ENCODE measurements around the gene PDXDC1.
"Not testable (repeated sequence)": the region's sequence is repeated elsewhere in the genome, so short reads cannot be mapped to it uniquely, and the experiment has no call there.

PDXDC1 gene

GRCh38 chr16:15034266-15035162, 59.7 kb downstream of the PDXDC1 start:
- no peak for DNase-seq (ENCODE audit: extremely low read depth in 1 of 2, low read depth in 1 of 2)

- no peak for DNase-seq (ENCODE audit: extremely low read depth in 1 of 2, low read depth in 1 of 2)
These were observed 60.4 kb downstream of the PDXDC1 start for GRCh38 chr16:15035163-15035729.

DNA sequence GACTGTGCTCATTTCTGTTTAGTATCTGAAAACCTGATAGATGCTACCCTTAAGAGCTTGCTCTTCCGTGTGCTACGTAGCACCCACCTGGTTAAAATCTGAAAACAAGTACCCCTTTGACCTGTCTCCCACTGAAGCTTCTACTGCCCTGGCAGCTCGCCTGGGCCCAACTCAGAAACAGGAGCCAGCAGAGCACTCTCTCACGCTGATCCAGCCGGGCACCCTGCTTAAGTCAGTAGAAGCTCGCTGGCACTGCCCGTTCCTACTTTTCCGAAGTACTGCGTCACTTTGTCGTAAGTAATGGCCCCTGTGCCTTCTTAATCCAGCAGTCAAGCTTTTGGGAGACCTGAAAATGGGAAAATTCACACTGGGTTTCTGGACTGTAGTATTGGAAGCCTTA, 62.2 kb downstream of the PDXDC1 start:
- DNase-seq (ENCODE audit: extremely low read depth in 1 of 2, low read depth in 1 of 2): no peak

DNA sequence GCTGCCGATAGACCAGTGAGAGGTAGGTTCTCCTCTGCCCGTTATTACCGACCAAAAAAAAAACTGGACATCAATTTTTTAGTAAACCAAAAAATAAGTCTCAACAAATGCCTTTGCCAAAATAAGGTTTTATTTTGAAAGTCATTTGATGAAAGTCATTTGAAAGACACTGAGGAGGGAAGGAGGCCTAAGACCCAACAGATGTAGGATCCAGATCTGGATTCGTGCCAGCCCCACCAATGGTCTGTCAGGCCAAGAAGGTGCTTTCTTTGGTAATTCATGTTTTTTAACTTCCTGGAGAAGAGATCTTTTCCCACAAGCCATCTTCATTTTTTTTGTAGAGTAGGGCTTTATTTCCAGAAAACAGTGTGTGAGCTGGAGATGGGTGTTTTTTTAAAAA, 62.9 kb downstream of the PDXDC1 start:
- no peak for DNase-seq (ENCODE audit: extremely low read depth in 1 of 2, low read depth in 1 of 2)

DNA sequence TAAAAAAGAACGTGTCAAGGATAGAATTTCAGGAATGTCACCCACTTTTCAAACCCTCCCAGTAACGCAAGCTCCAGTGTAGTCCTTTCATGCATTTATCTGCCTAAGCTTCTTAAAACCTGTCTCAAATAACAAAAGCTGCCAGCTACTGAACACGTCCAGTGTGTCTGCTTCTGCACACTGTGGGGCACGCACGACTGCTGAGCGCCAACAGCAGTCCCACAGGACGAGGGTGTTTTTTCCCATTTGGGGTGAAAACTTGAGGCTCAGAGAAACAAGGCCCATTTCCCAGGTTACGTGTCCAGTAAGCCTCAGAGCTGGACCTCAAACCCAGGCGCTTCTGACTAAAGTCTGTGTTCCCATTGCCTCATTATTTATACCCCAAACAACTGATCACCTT, 63.9 kb downstream of the PDXDC1 start:
- DNase-seq (ENCODE audit: extremely low read depth in 1 of 2, low read depth in 1 of 2): no peak

GRCh38 chr16:15041271-15042004, 66.6 kb downstream of the PDXDC1 start:
- no peak for DNase-seq (ENCODE audit: extremely low read depth in 1 of 2, low read depth in 1 of 2)

- DNase-seq (ENCODE audit: extremely low read depth in 1 of 2, low read depth in 1 of 2): no peak
These were observed 68.5 kb downstream of the PDXDC1 start for GRCh38 chr16:15043344-15043743.

DNA sequence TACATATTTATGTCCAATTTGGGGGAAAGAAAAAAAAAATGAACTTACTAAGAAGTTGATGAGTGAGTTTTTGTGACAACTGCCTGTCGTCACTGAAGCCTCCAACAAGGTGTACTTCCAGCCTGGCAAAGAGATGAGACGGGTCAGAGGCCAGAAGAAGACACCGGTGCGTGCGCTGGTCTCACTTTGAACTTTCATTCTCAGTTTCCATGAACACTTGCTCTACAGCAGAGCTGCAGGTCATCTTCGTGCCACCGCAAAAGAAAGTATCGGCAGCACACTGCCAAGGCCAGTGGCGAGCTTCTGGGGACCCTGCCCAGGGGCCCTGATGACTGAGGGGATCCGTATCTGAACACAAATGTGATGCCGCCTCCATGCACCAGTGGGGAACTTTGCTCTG, 69.5 kb downstream of the PDXDC1 start:
- no peak for DNase-seq (ENCODE audit: extremely low read depth in 1 of 2, low read depth in 1 of 2)

DNA sequence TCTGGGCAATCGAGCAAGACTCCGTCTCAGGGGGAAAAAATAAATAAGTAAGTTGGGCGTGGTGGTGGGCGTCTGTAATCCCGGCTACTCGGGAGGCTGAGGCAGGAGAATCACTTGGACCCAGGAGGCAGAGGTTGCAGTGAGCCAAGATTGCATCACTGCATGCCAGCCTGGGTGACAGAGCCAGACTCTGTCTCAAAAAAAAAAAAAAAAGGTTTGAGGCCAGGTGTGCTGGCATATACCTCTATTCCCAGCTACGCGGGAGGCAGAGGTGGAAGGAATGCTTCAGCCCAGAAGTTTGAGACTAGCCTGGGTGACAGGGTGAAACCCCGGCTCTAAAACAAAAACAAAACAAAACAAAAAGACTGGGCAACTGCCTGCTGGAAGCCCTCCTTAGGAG, 70.4 kb downstream of the PDXDC1 start:
- DNase-seq (ENCODE audit: extremely low read depth in 1 of 2, low read depth in 1 of 2): not testable (repeated sequence)

DNA sequence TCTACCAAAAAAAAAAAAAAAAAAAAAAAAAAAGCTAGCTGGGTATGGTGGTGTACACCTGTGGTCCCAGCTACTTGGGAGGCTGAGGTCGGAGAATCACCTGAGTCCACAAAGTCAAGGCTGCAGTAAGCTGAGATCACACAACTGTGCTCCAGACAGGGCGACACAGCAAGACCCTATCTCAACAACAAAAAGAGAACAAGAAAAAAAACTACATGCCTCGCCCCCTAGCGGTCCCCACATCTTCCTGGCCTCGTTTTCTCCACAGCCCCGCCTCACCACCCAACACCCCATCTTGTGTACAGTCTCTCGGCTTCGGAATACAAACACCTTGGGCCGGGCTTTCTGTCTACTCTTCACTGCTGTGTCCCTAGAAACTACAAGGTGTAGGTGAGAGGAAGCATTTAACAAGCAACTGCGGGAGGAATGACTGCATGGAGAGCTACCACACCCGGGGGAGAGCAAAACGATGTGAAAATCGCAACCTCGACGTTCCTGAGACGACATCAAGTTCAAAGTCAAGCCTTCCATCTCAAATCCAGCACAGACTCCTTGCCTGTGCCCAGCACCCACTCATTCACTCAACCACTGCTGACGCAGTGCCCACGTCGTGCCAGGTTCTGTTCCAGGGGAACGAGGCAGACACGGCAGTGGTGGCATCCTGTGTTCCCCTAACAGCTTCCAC, 72.0 kb downstream of the PDXDC1 start:
- DNase-seq (ENCODE audit: extremely low read depth in 1 of 2, low read depth in 1 of 2): no peak

GRCh38 chr16:15049581-15050180, 74.9 kb downstream of the PDXDC1 start:
- DNase-seq (ENCODE audit: extremely low read depth in 1 of 2, low read depth in 1 of 2): no peak

DNA sequence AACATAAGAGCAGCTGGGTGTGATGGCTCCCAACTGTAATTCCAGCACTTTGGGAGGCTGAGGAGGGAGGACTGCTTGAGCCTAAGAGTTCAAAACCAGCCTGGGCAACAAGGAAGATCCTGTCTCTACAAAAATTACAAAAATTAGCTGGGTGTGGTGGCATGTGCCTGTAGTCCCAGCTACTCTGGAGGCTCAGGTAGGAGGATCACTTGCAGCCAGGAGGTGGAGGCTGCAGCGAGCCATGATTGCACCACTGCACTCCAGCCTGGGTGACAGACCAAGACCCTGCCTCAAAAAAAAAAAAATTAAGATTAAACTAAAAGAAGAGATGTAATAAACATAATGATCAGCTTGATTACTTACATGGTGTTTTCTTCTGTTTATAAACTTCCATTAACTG, 75.6 kb downstream of the PDXDC1 start:
- not testable (repeated sequence) for DNase-seq (ENCODE audit: extremely low read depth in 1 of 2, low read depth in 1 of 2)

DNA sequence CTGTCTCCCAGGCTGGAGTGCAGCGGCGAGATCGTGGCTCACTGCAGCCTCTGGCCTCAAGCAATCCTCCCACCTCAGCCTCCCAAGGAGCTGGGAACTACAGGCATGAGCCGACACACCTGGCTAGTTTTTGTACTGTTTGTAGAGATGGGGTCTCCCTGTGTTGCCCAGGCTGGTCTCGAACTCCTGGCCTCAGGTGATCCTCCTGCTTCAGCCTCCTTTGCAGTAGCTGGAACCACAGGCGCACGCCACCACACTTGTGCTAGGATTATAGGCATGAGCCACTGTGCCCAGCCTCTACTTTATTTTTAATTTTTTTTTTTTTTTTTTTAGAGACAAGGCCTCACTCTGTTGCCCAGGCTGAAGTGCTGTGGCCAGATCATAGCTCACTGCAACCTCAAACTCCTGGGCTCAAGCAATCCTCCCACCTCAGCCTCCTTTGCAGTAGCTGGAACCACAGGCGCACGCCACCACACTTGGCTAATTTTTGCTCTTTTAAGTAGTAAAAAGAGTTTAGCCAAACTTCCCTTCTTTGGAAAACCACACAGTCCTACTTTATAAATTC, 76.6 kb downstream of the PDXDC1 start:
- DNase-seq (ENCODE audit: extremely low read depth in 1 of 2, low read depth in 1 of 2): no peak

GRCh38 chr16:15052747-15053476, 78.1 kb downstream of the PDXDC1 start:
- DNase-seq (ENCODE audit: extremely low read depth in 1 of 2, low read depth in 1 of 2): no peak

DNA sequence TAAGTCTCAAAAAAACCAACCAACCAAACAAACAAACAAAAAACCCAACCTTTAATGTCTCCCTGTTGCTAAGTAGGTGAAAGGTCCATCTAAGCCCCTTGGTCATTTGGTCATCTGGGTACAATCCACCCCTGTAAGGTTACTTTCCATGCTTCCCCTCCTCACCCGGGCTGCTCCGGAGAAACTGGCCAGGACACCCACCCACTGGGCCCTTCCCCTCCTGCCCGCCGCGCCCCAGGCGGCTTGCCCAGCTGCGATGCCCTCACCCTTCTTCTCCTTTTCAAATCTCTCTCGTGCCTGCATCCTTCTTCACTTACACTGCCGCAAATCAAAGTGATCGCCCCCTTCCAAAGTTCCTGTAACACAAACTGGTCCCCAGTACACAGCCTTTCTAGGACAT, 79.1 kb downstream of the PDXDC1 start:
- no peak for DNase-seq (ENCODE audit: extremely low read depth in 1 of 2, low read depth in 1 of 2)

- DNase-seq (ENCODE audit: extremely low read depth in 1 of 2, low read depth in 1 of 2): no peak
These were observed 79.7 kb downstream of the PDXDC1 start for GRCh38 chr16:15054357-15055140.

DNA sequence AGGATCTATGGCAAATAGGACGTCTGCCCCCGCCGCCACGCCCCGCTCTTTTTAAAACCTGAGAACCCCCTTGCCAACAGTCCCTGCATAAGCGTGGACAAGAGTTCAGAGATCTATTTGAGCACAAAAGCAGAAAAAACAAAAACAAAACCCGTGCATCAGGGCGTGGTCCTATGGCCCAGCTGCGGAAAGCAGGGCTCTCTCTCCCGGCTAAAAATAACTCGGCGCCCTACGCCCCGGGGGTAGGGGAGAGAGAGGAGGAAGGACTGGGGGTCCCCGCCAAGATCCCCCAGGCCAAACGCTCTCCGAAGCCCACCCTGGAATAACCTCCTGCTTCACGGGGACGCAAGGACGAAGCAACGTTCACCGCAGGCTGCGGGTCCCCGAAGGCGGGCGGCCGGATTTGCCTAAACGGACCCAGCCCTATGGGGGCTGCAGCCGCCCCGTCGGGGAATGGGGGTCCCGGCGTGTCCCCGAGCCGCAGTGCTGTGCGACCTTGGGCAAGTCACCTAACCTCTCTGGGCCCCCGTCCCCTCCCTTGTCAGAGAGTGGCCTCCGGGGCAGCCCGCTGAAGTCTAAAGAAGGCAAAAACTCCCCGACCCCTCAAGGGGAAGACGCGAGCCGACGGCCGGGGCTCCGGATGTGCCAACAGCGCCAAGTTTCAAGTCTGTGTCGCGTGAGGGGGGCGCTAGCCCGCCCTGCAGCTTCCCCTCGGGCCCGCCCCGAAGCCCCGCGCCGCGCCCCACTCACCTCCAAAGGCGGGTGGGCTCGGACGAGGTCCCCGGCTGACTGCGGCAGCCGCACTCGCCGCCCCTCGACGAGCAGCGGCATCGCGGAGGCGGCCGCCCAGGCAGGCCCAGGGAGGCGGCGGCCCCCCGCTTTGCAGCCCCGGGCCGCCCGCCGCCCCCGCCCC, 80.6 kb downstream of the PDXDC1 start:
- peak; percentile 32 to 57 for DNase-seq (ENCODE audit: extremely low read depth in 1 of 2, low read depth in 1 of 2)
